NCI-H2029 treated with DMSO at 0.1 percent for 48 hours (cell line): Measurements from ENCODE around the gene PRAMEF25.
"Not testable (repeated sequence)": the region's sequence is repeated elsewhere in the genome, so short reads cannot be mapped to it uniquely, and the experiment has no call there.

ENCODE experiments used
- DNase-seq: peaks from one replicate; lab custom pipeline; 2025; lab: John Stamatoyannopoulos, UW

PRAMEF25 gene

GRCh38 chr1:13070474-13070873 lies at the start of gene PRAMEF25:
TSS of gene PRAMEF25 (plus strand) at chr1:13070774. CDS start at chr1:13073694, 2,920 bp downstream.
- not testable (repeated sequence) for DNase-seq

- DNase-seq, result not testable (repeated sequence)
These were observed 14.1 kb upstream of the PRAMEF25 start, which contains the start of gene PRAMEF27 for GRCh38 chr1:13056475-13056874. TSS of gene PRAMEF27 (minus strand) at chr1:13056575. CDS start at chr1:13053659, 2,916 bp downstream.

DNA sequence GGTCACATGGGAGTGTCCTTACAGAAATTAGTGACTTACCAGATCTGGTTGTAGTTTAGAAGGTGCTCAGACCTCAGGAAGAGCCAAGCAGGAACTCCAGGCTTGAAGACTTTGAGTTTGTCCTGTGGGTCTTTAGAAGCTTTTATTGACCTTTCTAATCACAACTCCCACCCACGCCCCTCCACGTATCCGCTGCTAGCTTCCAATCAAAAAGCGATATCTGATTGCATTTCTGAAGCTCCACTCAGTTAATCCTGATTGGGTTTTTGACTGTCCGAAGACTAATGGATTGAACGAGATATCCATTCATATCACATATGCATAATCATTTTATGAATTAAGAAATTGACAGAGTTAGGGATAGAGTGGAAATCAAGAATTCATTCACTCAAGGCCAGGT lies 46.2 kb downstream of the PRAMEF25 start, which contains the start of gene HNRNPCL2:
TSS of gene HNRNPCL2 (minus strand) at position 101 of the 400 bp plus-strand sequence. CDS start 454 bp downstream, outside the sequence.
- DNase-seq, result not testable (repeated sequence)
